Astrocyte (in vitro differentiated cells and primary cell): Measurements from ENCODE around the gene SUSD4. TPM values are rescaled to one million over a fixed set of nuclear protein-coding genes. Genes with fewer than 3 reads are reported as not detected.

Experiments used
- DNase-seq: peaks from one replicate; pipeline ENCODE4 v3.0.0-alpha.2; 2010; ENCODE audit warnings: low read depth
- FAIRE-seq: peaks from 2 replicates; lab custom pipeline; 2011; peaks lifted over from hg19 to GRCh38; lab: Jason Lieb, UNC
- H2AFZ ChIP-seq: 2 replicates; pipeline ENCODE4 v1.6.0; 2012; ENCODE audit warnings: low read depth, low read length, inconsistent platforms
- H3K27ac ChIP-seq: 2 replicates; pipeline ENCODE4 v1.5.1; 2011; ENCODE audit warnings: low read depth, low read length, inconsistent platforms
- H3K27me3 ChIP-seq: 2 replicates; pipeline ENCODE4 v1.6.0; 2011; ENCODE audit warnings: low read length, inconsistent platforms; ENCODE audit not compliant: insufficient read depth
- H3K36me3 ChIP-seq: 2 replicates; pipeline ENCODE4 v1.5.1; 2011; ENCODE audit warnings: low read length, inconsistent platforms; ENCODE audit not compliant: insufficient read depth
- H3K4me1 ChIP-seq: 2 replicates; pipeline ENCODE4 v1.5.1; 2011; ENCODE audit warnings: low read length, inconsistent platforms; ENCODE audit not compliant: insufficient read depth
- H3K4me2 ChIP-seq: 2 replicates; pipeline ENCODE4 v1.6.0; 2012; ENCODE audit warnings: low read length, inconsistent platforms
- H3K4me3 ChIP-seq: 2 replicates; pipeline ENCODE4 v1.5.1; 2011; ENCODE audit warnings: low read depth, mild to moderate bottlenecking, low read length, inconsistent platforms; ENCODE audit not compliant: insufficient read depth
- H3K79me2 ChIP-seq: 2 replicates; pipeline ENCODE4 v1.6.0; 2012; ENCODE audit warnings: mild to moderate bottlenecking, low read length, inconsistent platforms; ENCODE audit not compliant: insufficient read depth
- H3K9ac ChIP-seq: 2 replicates; pipeline ENCODE4 v1.6.0; 2012; ENCODE audit warnings: mild to moderate bottlenecking, low read length, inconsistent platforms
- H3K9me3 ChIP-seq: 2 replicates; pipeline ENCODE4 v1.5.1; 2012; ENCODE audit warnings: low read depth, mild to moderate bottlenecking, low read length, inconsistent platforms; ENCODE audit not compliant: insufficient read depth
- H4K20me1 ChIP-seq: 2 replicates; pipeline ENCODE4 v1.6.0; 2012; ENCODE audit warnings: low read length, inconsistent platforms; ENCODE audit not compliant: insufficient read depth
- H3K27ac Mint-ChIP-seq: one replicate; pipeline ENCODE4 v1.8.0; 2021; ENCODE audit warnings: mild to moderate bottlenecking, mixed read lengths; ENCODE audit not compliant: unreplicated experiment
- H3K27me3 Mint-ChIP-seq: one replicate; pipeline ENCODE4 v1.8.0; 2021; ENCODE audit warnings: low read depth, mixed read lengths; ENCODE audit not compliant: unreplicated experiment
- H3K36me3 Mint-ChIP-seq: one replicate; pipeline ENCODE4 v1.8.0; 2021; ENCODE audit warnings: low read depth, mixed read lengths; ENCODE audit not compliant: unreplicated experiment
- H3K4me1 Mint-ChIP-seq: one replicate; pipeline ENCODE4 v1.8.0; 2021; ENCODE audit warnings: low read depth, mixed read lengths; ENCODE audit not compliant: unreplicated experiment
- H3K4me3 Mint-ChIP-seq: one replicate; pipeline ENCODE4 v1.8.0; 2021; ENCODE audit warnings: mild to moderate bottlenecking, moderate library complexity, mixed read lengths; ENCODE audit not compliant: unreplicated experiment
- H3K9me3 Mint-ChIP-seq: one replicate; pipeline ENCODE4 v1.8.0; 2021; ENCODE audit warnings: mild to moderate bottlenecking, mixed read lengths; ENCODE audit not compliant: unreplicated experiment
- EZH2 ChIP-seq: IDR thresholded peaks from 2 replicates; pipeline ENCODE4 v1.6.1; 2012; ENCODE audit warnings: mild to moderate bottlenecking, low read length, inconsistent platforms; ENCODE audit not compliant: insufficient read depth
- total RNA-seq: library from RNA; stranded (reverse); gene quantifications from 2 replicates; pipeline ENCODE4 v1.2.1, GENCODE V29; 2021
- TF ChIP-seq, protein P1 (sequence below): IDR thresholded peaks from 2 replicates; pipeline ENCODE4 v1.5.1; 2011; ENCODE audit warnings: low read depth, mild to moderate bottlenecking, inconsistent platforms, low read length, moderate library complexity; ENCODE audit not compliant: insufficient read depth

Gene SUSD4
- total RNA-seq, 1 donor from 2014 or later = 9.2 TPM

DNA sequence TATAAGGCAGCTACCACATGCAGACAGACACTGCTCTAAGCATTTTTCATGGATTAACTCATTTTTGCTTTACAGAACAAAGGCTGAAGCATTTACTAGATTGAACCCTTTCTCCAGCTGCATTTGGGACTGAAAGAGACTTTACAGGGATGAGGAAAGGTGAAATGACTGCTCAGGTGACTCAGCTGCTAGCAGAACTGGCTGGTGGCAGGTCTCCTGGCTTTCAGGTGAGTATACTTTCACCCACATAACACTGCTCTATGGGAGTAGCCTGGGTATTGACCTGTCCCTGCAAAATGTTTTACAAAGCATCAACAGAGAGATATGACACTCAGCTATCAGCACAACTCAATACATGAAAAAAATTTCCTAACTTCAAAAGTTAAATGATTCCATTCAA lies 26.6 kb upstream of the SUSD4 start:
- Mint-ChIP-seq H3K4me3 (no peak overlapping the region), H3K9me3 (peaks cover 2% of the 10 kb centered on the region), H3K27ac (no peak overlapping the region), H3K4me1 (peaks cover 24% of the 10 kb centered on the region), H3K36me3 (no peaks in the 10 kb centered on the region), H3K27me3 (peaks cover 26% of the 10 kb centered on the region)
- Histone ChIP-seq H3K9me3 (no peaks in the 10 kb centered on the region), H4K20me1 (no peaks in the 10 kb centered on the region), H3K4me2 (no peak overlapping the region), H3K4me3 (no peak overlapping the region), H3K9ac (no peak overlapping the region), H3K4me1 (no peaks in the 10 kb centered on the region), H3K79me2 (no peaks in the 10 kb centered on the region), H3K27ac (no peak overlapping the region), H3K36me3 (no peaks in the 10 kb centered on the region), H3K27me3 (peaks cover 16% of the 10 kb centered on the region), H2AFZ (no peak overlapping the region)
- TF ChIP-seq, protein P1, sequence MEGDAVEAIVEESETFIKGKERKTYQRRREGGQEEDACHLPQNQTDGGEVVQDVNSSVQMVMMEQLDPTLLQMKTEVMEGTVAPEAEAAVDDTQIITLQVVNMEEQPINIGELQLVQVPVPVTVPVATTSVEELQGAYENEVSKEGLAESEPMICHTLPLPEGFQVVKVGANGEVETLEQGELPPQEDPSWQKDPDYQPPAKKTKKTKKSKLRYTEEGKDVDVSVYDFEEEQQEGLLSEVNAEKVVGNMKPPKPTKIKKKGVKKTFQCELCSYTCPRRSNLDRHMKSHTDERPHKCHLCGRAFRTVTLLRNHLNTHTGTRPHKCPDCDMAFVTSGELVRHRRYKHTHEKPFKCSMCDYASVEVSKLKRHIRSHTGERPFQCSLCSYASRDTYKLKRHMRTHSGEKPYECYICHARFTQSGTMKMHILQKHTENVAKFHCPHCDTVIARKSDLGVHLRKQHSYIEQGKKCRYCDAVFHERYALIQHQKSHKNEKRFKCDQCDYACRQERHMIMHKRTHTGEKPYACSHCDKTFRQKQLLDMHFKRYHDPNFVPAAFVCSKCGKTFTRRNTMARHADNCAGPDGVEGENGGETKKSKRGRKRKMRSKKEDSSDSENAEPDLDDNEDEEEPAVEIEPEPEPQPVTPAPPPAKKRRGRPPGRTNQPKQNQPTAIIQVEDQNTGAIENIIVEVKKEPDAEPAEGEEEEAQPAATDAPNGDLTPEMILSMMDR = no peak
- TF ChIP-seq EZH2 = no peak
- DNase-seq = no peak
- FAIRE-seq = no peak

DNA sequence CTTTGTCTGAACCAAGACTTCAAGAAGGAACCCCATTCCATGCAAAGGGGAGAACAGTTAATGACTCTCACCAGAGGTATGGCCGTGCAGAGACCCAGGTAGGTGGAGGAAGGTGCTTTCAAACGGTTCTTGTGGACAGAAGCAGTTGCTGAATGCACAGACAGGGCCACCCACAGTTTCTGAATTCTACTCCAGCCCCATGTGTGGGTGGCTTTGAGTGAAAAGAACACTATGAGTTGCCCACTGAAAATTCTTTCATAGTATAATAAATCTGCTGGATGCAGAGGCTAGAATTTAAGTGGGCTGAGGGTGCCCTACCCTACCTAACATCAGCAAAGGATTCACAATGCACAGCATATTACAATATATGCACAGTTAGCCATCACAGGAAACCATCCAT lies 22.0 kb upstream of the SUSD4 start:
- no peak for DNase-seq
- peaks cover 21% of the 10 kb centered on the region for H3K27me3 Mint-ChIP-seq
- H3K9me3 Mint-ChIP-seq = peaks cover 5% of the 10 kb centered on the region
- Histone ChIP-seq H2AFZ (no peak overlapping the region), H3K9me3 (no peaks in the 10 kb centered on the region), H3K4me2 (no peak overlapping the region), H3K4me3 (no peak overlapping the region), H3K4me1 (no peaks in the 10 kb centered on the region), H3K27me3 (peaks cover 3% of the 10 kb centered on the region), H3K27ac (no peak overlapping the region), H3K36me3 (no peaks in the 10 kb centered on the region), H3K79me2 (no peaks in the 10 kb centered on the region), H4K20me1 (no peaks in the 10 kb centered on the region), H3K9ac (no peak overlapping the region)
- FAIRE-seq = no peak
- H3K36me3 Mint-ChIP-seq = peaks cover 2% of the 10 kb centered on the region
- H3K4me1 Mint-ChIP-seq = peaks cover 24% of the 10 kb centered on the region
- no peak overlapping the region for H3K4me3 Mint-ChIP-seq
- no peak overlapping the region for H3K27ac Mint-ChIP-seq
- no peak for TF ChIP-seq EZH2
- TF ChIP-seq, protein P1 = no peak

DNA sequence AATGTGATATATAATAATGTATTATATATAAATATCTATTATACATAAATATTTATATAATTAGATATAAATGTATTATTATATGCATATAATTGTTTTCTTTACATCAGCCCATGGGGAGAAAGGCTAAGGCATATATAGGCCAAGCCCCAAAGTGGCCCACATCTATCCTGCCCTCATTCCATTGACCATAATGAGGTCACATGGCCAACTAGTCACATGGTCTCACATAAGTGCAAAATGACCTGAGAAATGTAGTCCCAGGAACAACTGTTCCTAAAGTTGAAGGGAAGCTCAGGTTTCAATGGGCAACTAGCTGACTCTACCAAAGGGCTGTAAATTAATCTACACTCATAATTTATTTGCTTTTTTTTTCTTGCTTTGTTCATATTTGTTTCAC lies 14.8 kb upstream of the SUSD4 start:
- H3K4me1 Mint-ChIP-seq = no peaks in the 10 kb centered on the region
- peaks cover 9% of the 10 kb centered on the region for H3K9me3 Mint-ChIP-seq
- no peak overlapping the region for H3K27ac ChIP-seq
- H4K20me1 ChIP-seq = no peaks in the 10 kb centered on the region
- no peak for DNase-seq
- no peaks in the 10 kb centered on the region for H3K4me1 ChIP-seq
- H3K27ac Mint-ChIP-seq = no peak overlapping the region
- no peak for FAIRE-seq
- H2AFZ ChIP-seq = no peak overlapping the region
- H3K79me2 ChIP-seq = no peaks in the 10 kb centered on the region
- H3K27me3 Mint-ChIP-seq = peaks cover 21% of the 10 kb centered on the region
- H3K27me3 ChIP-seq = no peaks in the 10 kb centered on the region
- H3K9ac ChIP-seq = no peak overlapping the region
- H3K4me2 ChIP-seq = no peak overlapping the region
- peaks cover 2% of the 10 kb centered on the region for H3K36me3 Mint-ChIP-seq
- no peaks in the 10 kb centered on the region for H3K36me3 ChIP-seq
- no peak overlapping the region for H3K4me3 ChIP-seq
- peaks cover 4% of the 10 kb centered on the region for H3K9me3 ChIP-seq
- no peak for TF ChIP-seq EZH2
- TF ChIP-seq, protein P1 = no peak
- no peak overlapping the region for H3K4me3 Mint-ChIP-seq
